Stomach (tissue), 4 donors: Measurements from ENCODE around the gene PVALEF.

Experiments used
- EP300 ChIP-seq: sonication (generic); formaldehyde crosslinking; IDR thresholded peaks from one replicate; pipeline ENCODE4 v1.6.1; 2017; ENCODE audit warnings: antibody characterized with exemption
- POLR2A ChIP-seq, 4 donors: fragments of 450-650 bp; IDR thresholded peaks; one replicate each; pipeline ENCODE4 v1.6.1; 2016; ENCODE audit warnings: antibody characterized with exemption in 4 of 4, control low read depth in 2 of 4, mild to moderate bottlenecking in 1 of 4, moderate library complexity in 1 of 4
- POLR2AphosphoS5 ChIP-seq, 3 donors: sonication (generic); formaldehyde crosslinking; IDR thresholded peaks; one replicate each; pipeline ENCODE4 v1.6.1; 2016; ENCODE audit warnings: antibody characterized with exemption in 3 of 3

GRCh38 chr17:81187120-81187519, 21.8 kb downstream of the PVALEF start:
- TF ChIP-seq POLR2AphosphoS5 (IDR thresholded peaks at IDR 0.05): no peak
- no peak for TF ChIP-seq POLR2A (IDR thresholded peaks at IDR 0.05)
- TF ChIP-seq EP300: no peak
